Tibial nerve (tissue), 4 donors: Measurements from ENCODE around the gene TMEM255B. TPM values are rescaled to one million over a fixed set of nuclear protein-coding genes. Genes with fewer than 3 reads are reported as not detected.

Experiments used
- DNase-seq, 2 donors: peaks; one replicate each; pipeline ENCODE4 v3.0.0-alpha.2; 2019; ENCODE audit warnings: low spot score in 2 of 2
- H3K27ac ChIP-seq, 4 donors: fragments of 200-600 bp; sonication (generic) in 3 of 4; one replicate each; pipeline ENCODE4 v1.5.1; 2017 to 2019; ENCODE audit warnings: mild to moderate bottlenecking in 1 of 4
- H3K27me3 ChIP-seq, 2 donors: fragments of 200-600 bp; sonication (generic) in 1 of 2; one replicate each; pipeline versions ENCODE4 v1.5.1 to v1.6.0; 2017 to 2019
- H3K36me3 ChIP-seq, 3 donors: fragments of 200-600 bp; sonication (generic); one replicate each; pipeline ENCODE4 v1.5.1; 2018 to 2019
- H3K4me1 ChIP-seq, 4 donors: fragments of 200-600 bp; sonication (generic) in 3 of 4; one replicate each; pipeline ENCODE4 v1.5.1; 2017 to 2019
- H3K4me3 ChIP-seq, 4 donors: fragments of 200-600 bp; sonication (generic) in 3 of 4; one replicate each; pipeline ENCODE4 v1.5.1; 2017 to 2019; ENCODE audit warnings: mild to moderate bottlenecking in 1 of 4, moderate library complexity in 1 of 4
- H3K9me3 ChIP-seq, 4 donors: fragments of 200-600 bp; sonication (generic) in 3 of 4; one replicate each; pipeline ENCODE4 v1.5.1; 2017 to 2019
- EP300 ChIP-seq, 2 donors: sonication (generic); formaldehyde crosslinking; IDR thresholded peaks; one replicate each; pipeline ENCODE4 v1.6.1; 2017; ENCODE audit warnings: antibody characterized with exemption in 2 of 2, mild to moderate bottlenecking in 1 of 2
- POLR2A ChIP-seq, 2 donors: fragments of 450-650 bp; IDR thresholded peaks; one replicate each; pipeline ENCODE4 v1.6.1; 2017; ENCODE audit warnings: antibody characterized with exemption in 2 of 2, mild to moderate bottlenecking in 2 of 2, moderate library complexity in 2 of 2
- WGBS, 2 donors: methylation state at CpG; one replicate each; pipeline ENCODE4 v1.1.5; 2018; 5-methylcytosine and 5-hydroxymethylcytosine counted together
- total RNA-seq, 4 donors: library from RNA; depleted of rRNA; stranded (reverse); fragments of >200 nt; gene quantifications; one replicate each; pipeline ENCODE4 v1.1.0, GENCODE V29; 2016
- TF ChIP-seq, protein P1 (sequence below), 5 experiments: fragments of 200-600 bp in 3 of 5; fragments of 450-650 bp in 2 of 5; sonication (generic) in 3 of 5; IDR thresholded peaks; one replicate each; pipeline ENCODE4 v1.5.1; 2016 to 2019; ENCODE audit warnings: antibody characterized with exemption in 5 of 5, mild to moderate bottlenecking in 3 of 5, moderate library complexity in 2 of 5

Gene TMEM255B
- total RNA-seq, 4 donors from 2014 or later, result 3.3 to 21.6 (median 10.9) TPM

DNA sequence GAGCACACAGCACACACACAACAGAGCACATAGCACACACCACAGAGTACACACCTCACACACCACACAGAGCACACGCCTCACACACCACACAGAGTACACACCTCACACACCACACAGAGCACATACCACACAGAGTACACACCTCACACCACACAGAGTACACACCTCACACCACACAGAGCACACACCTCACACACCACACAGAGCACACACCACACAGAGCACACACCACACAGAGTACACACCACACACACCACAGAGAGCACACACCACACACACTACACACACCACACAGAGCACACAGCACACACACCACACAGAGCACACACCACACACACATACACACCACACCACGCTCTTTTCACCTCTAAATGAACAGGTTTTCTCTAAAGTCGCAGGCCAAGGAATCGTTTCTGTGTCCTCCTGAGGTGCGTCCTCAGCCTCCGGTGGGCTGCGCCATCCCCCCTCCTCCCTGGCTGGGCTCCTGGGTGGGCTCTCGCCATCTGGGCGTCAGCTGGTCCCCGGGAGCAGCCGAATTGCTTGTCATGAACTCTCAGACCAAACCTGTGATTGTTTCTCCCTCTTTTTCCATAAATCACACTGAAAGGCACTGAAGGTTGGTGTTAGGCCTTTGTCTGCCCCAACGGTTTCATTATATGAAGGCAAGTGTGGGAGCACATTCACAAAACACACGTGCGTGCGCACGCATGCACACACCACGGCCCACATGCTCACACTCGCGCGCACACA, 37.4 kb downstream of the TMEM255B start:
- TF ChIP-seq, protein P1, sequence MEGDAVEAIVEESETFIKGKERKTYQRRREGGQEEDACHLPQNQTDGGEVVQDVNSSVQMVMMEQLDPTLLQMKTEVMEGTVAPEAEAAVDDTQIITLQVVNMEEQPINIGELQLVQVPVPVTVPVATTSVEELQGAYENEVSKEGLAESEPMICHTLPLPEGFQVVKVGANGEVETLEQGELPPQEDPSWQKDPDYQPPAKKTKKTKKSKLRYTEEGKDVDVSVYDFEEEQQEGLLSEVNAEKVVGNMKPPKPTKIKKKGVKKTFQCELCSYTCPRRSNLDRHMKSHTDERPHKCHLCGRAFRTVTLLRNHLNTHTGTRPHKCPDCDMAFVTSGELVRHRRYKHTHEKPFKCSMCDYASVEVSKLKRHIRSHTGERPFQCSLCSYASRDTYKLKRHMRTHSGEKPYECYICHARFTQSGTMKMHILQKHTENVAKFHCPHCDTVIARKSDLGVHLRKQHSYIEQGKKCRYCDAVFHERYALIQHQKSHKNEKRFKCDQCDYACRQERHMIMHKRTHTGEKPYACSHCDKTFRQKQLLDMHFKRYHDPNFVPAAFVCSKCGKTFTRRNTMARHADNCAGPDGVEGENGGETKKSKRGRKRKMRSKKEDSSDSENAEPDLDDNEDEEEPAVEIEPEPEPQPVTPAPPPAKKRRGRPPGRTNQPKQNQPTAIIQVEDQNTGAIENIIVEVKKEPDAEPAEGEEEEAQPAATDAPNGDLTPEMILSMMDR (IDR thresholded peaks at IDR 0.05), result no peak
- TF ChIP-seq POLR2A (IDR thresholded peaks at IDR 0.05) (no peak), EP300 (IDR thresholded peaks at IDR 0.05) (no peak)
- no peaks in the 10 kb centered on the region for H3K27me3 ChIP-seq
- no peaks in the 10 kb centered on the region for H3K4me1 ChIP-seq
- H3K9me3 ChIP-seq, result no peaks in the 10 kb centered on the region
- H3K36me3 ChIP-seq, result peaks cover 0 to 13% (median 0%) of the 10 kb centered on the region in 3 donors
- H3K4me3 ChIP-seq, result no peak overlapping the region
- no peak overlapping the region for H3K27ac ChIP-seq
- WGBS, 2 donors, result 70 to 74% methylated on average over 20 of the region's 20 CpGs
- DNase-seq, result no peak

DNA sequence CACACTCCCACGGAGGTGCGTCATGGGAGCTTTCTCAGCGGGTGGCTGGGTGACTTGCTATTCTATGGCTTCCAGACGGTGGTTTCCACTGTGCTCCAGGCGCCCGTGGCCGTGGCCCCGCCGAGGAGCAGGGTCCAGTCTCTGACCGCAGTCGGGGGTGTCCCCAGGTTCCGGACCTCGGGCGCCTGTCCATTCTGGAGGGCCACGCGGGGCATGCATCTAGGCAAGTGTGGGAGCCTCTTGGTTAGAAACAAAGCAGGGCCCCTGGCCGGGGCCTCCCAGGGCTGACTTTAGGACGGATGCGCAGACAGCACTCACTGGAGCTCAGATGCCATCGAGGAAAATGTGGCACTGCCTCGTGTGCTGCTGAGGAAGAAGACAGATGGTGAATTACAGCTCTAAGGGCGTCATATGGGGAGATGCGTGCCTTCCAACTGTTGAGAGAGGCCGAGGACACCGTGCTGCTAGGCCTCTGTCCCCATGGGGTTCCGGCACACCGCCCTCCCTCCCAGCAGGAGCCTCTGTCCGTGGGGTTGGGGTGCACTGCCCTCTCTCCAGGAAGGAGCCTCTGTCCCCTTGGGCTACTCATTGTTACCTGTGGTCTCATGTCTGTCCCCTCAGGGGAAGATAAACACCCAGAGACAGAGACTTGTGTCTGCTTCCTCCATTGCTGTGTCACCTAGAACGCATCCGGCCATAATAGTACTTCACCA, 38.1 kb downstream of the TMEM255B start:
- Histone ChIP-seq H3K36me3 (peaks cover 0 to 13% (median 0%) of the 10 kb centered on the region in 3 donors), H3K4me3 (no peak overlapping the region), H3K27ac (no peak overlapping the region), H3K9me3 (no peaks in the 10 kb centered on the region), H3K27me3 (no peaks in the 10 kb centered on the region), H3K4me1 (peaks cover 0 to 6% (median 0%) of the 10 kb centered on the region in 4 donors)
- DNase-seq, result no peak
- 87% methylated on average over 27 to 29 of the region's 30 CpGs for WGBS, 2 donors
- TF ChIP-seq, protein P1 (IDR thresholded peaks at IDR 0.05), result no peak
- TF ChIP-seq EP300 (IDR thresholded peaks at IDR 0.05) (no peak), POLR2A (IDR thresholded peaks at IDR 0.05) (no peak)

DNA sequence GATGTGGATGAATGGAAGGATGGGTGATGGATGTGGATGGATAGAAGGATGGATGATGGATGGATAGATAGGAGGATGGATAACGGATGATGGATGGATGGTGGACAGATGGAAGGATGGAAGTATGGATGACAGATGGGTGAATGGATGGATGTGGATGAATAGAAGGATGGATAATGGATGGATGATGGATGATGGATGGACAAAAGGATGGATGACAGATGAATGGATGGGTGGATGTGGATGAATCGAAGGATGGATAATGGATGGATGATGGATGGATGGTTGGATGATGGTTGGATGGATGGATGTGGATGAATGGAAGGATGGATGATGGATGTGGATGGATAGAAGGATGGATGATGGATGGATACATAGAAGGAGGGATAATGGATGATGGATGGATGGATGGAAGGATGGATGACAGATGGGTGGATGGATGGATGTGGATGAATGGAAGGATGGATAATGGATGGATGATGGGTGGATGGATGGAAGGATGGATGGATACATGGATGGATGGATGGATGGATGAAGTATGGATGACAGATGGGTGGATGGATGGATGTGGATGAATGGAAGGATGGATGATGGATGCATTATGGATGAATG, 39.3 kb downstream of the TMEM255B start:
- H3K4me1 ChIP-seq, result peaks cover 0 to 12% (median 0%) of the 10 kb centered on the region in 4 donors
- WGBS, 2 donors, result 87 to 89% methylated on average over 2 of the region's 2 CpGs
- H3K27me3 ChIP-seq, result no peaks in the 10 kb centered on the region
- H3K36me3 ChIP-seq, result peaks cover 0 to 13% (median 0%) of the 10 kb centered on the region in 3 donors
- TF ChIP-seq, protein P1 (IDR thresholded peaks at IDR 0.05), result no peak
- TF ChIP-seq POLR2A (IDR thresholded peaks at IDR 0.05) (no peak), EP300 (IDR thresholded peaks at IDR 0.05) (no peak)
- H3K27ac ChIP-seq, result no peak overlapping the region
- DNase-seq, result no peak
- no peak overlapping the region for H3K4me3 ChIP-seq
- no peaks in the 10 kb centered on the region for H3K9me3 ChIP-seq

DNA sequence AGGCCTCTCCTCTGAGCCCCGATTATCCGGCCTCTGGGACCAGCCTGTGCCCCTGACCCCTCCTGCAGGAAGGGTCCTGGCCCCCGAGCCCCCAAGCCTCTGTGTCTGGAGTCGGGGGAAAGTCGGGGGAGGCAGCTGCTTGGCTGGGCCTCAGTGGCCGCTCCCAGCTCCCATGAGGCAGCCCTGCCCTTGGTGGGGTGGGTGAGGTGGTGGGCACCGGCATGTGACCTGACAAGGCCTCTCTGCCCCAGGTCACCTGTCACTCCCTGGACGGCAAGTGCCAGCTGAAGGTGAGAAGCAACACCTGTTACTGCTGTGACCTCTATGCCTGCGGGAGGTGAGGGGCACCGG, 41.5 kb downstream of the TMEM255B start:
- 88% methylated on average over 4 of the region's 10 CpGs; no CpG with 5 or more reads in 1 of the 2 donors for WGBS, 2 donors
- no peak for DNase-seq
- no peak overlapping the region for H3K27ac ChIP-seq

More for the DNA sequence above, 41.5 kb downstream of the TMEM255B start:
- Histone ChIP-seq H3K4me3 (no peak overlapping the region), H3K27me3 (no peaks in the 10 kb centered on the region), H3K4me1 (peaks cover 0 to 16% (median 0%) of the 10 kb centered on the region in 4 donors), H3K9me3 (no peaks in the 10 kb centered on the region), H3K36me3 (peaks cover 0 to 13% (median 0%) of the 10 kb centered on the region in 3 donors)
- TF ChIP-seq POLR2A (IDR thresholded peaks at IDR 0.05), result no peak
- no peak for TF ChIP-seq EP300 (IDR thresholded peaks at IDR 0.05)
- TF ChIP-seq, protein P1 (IDR thresholded peaks at IDR 0.05), result no peak
